Tibial nerve (tissue), 4 donors: ENCODE measurements around the gene FOXF2. TPM values are rescaled to one million over a fixed set of nuclear protein-coding genes. Genes with fewer than 3 reads are reported as not detected.

Experiments used
- DNase-seq, 2 donors: peaks; one replicate each; pipeline ENCODE4 v3.0.0-alpha.2; 2019; ENCODE audit warnings: low spot score in 2 of 2
- H3K27ac ChIP-seq, 4 donors: fragments of 200-600 bp; sonication (generic) in 3 of 4; one replicate each; pipeline ENCODE4 v1.5.1; 2017 to 2019; ENCODE audit warnings: mild to moderate bottlenecking in 1 of 4
- H3K27me3 ChIP-seq, 2 donors: fragments of 200-600 bp; sonication (generic) in 1 of 2; one replicate each; pipeline versions ENCODE4 v1.5.1 to v1.6.0; 2017 to 2019
- H3K36me3 ChIP-seq, 3 donors: fragments of 200-600 bp; sonication (generic); one replicate each; pipeline ENCODE4 v1.5.1; 2018 to 2019
- H3K4me1 ChIP-seq, 4 donors: fragments of 200-600 bp; sonication (generic) in 3 of 4; one replicate each; pipeline ENCODE4 v1.5.1; 2017 to 2019
- H3K4me3 ChIP-seq, 4 donors: fragments of 200-600 bp; sonication (generic) in 3 of 4; one replicate each; pipeline ENCODE4 v1.5.1; 2017 to 2019; ENCODE audit warnings: mild to moderate bottlenecking in 1 of 4, moderate library complexity in 1 of 4
- H3K9me3 ChIP-seq, 4 donors: fragments of 200-600 bp; sonication (generic) in 3 of 4; one replicate each; pipeline ENCODE4 v1.5.1; 2017 to 2019
- EP300 ChIP-seq, 2 donors: sonication (generic); formaldehyde crosslinking; IDR thresholded peaks; one replicate each; pipeline ENCODE4 v1.6.1; 2017; ENCODE audit warnings: antibody characterized with exemption in 2 of 2, mild to moderate bottlenecking in 1 of 2
- POLR2A ChIP-seq, 2 donors: fragments of 450-650 bp; IDR thresholded peaks; one replicate each; pipeline ENCODE4 v1.6.1; 2017; ENCODE audit warnings: antibody characterized with exemption in 2 of 2, mild to moderate bottlenecking in 2 of 2, moderate library complexity in 2 of 2
- WGBS, 2 donors: methylation state at CpG; one replicate each; pipeline ENCODE4 v1.1.5; 2018; 5-methylcytosine and 5-hydroxymethylcytosine counted together
- small RNA-seq: library from RNA; depleted of rRNA; stranded (forward); fragments of <200 nt; gene quantifications from one replicate; pipeline ENCODE3, GENCODE V24; 2016
- total RNA-seq, 4 donors: library from RNA; depleted of rRNA; stranded (reverse); fragments of >200 nt; gene quantifications; one replicate each; pipeline ENCODE4 v1.1.0, GENCODE V29; 2016
- TF ChIP-seq, protein P1 (sequence below), 5 experiments: fragments of 200-600 bp in 3 of 5; fragments of 450-650 bp in 2 of 5; sonication (generic) in 3 of 5; IDR thresholded peaks; one replicate each; pipeline ENCODE4 v1.5.1; 2016 to 2019; ENCODE audit warnings: antibody characterized with exemption in 5 of 5, mild to moderate bottlenecking in 3 of 5, moderate library complexity in 2 of 5

FOXF2 gene
- total RNA-seq, 4 donors from 2014 or later, result 0.21 to 2.4 (median 0.71) TPM

DNA sequence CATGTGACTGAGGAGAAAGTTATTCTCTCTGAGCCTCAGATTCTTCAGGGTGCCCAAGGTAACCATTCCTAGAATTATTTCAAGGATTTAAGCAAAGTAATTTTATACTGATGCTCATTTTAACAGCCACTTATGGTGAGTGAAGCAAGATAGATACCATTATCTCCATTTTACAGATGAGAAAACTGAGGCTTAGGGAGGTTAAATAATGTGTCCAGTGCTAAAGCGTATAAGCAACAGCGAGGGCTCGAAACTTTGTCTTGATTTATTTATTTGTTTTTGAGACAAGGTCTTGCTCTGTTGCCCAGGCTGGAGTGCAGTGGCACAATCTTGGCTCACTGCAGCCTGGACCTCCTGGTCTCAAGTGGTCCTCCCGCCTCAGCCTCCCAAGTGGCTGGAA, 53.6 kb downstream of the FOXF2 start:
- H3K27me3 ChIP-seq, result peaks cover 0 to 41% of the 10 kb centered on the region in 2 donors
- no peak for DNase-seq
- WGBS, 2 donors, result 47 to 74% methylated on average over 4 of the region's 4 CpGs
- no peaks in the 10 kb centered on the region for H3K36me3 ChIP-seq
- no peaks in the 10 kb centered on the region for H3K9me3 ChIP-seq
- TF ChIP-seq POLR2A (IDR thresholded peaks at IDR 0.05), result no peak
- no peak for TF ChIP-seq EP300 (IDR thresholded peaks at IDR 0.05)
- TF ChIP-seq, protein P1, sequence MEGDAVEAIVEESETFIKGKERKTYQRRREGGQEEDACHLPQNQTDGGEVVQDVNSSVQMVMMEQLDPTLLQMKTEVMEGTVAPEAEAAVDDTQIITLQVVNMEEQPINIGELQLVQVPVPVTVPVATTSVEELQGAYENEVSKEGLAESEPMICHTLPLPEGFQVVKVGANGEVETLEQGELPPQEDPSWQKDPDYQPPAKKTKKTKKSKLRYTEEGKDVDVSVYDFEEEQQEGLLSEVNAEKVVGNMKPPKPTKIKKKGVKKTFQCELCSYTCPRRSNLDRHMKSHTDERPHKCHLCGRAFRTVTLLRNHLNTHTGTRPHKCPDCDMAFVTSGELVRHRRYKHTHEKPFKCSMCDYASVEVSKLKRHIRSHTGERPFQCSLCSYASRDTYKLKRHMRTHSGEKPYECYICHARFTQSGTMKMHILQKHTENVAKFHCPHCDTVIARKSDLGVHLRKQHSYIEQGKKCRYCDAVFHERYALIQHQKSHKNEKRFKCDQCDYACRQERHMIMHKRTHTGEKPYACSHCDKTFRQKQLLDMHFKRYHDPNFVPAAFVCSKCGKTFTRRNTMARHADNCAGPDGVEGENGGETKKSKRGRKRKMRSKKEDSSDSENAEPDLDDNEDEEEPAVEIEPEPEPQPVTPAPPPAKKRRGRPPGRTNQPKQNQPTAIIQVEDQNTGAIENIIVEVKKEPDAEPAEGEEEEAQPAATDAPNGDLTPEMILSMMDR (IDR thresholded peaks at IDR 0.05), result no peak
- no peak overlapping the region for H3K27ac ChIP-seq
- no peak overlapping the region for H3K4me3 ChIP-seq
- H3K4me1 ChIP-seq, result no peaks in the 10 kb centered on the region

Small RNA genes within 50 kb of the gene (small RNA-seq; reads per million reads assigned to genes)
- gene MIR6720, result not detected

Other genes starting within 250 kb of the FOXF2 start
- gene FOXQ1, start 77.5 kb upstream of the FOXF2 start, total RNA-seq, result under 1 TPM in 2 of 4 donors, not detected in 2; 0.21 to 0.59 TPM
- 10 to 100 TPM; 36.0 to 53.7 (median 50.2) TPM for gene FOXC1, start 220.3 kb downstream of the FOXF2 start, total RNA-seq